Measurements from ENCODE around the gene ZNF837. TPM values are rescaled to one million over a fixed set of nuclear protein-coding genes. Genes with fewer than 3 reads are reported as not detected.

The ZNF837 gene
- total and polyA plus RNA-seq, 2 of the 4 experiments (the other 2 are of a cell fraction), result 0.54 to 1.2 TPM

DNA sequence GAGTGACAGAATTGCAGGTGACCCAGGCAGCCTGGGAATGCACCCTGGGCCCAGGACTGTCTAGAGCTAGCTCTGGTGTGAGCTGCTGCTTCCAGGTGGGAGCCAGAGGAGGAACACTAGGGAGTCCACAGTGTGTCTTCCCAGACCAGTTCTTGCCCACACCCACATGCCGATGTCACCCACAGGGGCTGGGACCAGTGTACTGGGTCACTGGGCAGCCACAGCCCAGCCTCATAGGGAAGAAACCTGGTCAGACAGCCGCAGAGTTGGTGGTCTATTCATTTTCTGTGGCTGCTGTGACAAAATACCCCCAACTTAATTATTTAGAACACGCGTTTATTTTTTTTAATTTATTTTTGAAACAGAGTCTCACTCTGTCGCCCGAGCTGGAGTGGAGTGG, 17.7 kb upstream of the ZNF837 start:
- no peak for ATAC-seq (ENCODE audit: low read depth)
- Histone ChIP-seq H3K79me1 (ENCODE audit: low read depth in 1 of 2, low read length in 2 of 2) (peaks cover 0 to 24% of the 10 kb centered on the region in 2 experiments; a peak in 2 of 4 replicates), H2AK9ac (replicated peaks; ENCODE audit: low read depth, low read length, poor library complexity) (no peak overlapping the region), H3K4me2 (ENCODE audit: low read depth, low read length) (no peak overlapping the region), H3K23ac (ENCODE audit: low read depth, low read length) (no peak overlapping the region), H2AFZ (replicated peaks; ENCODE audit: low read length, poor library complexity) (no peak overlapping the region), H3K27ac (ENCODE audit: insufficient read depth, low read length) (no peak overlapping the region), H3K9me3 (ENCODE audit: control insufficient read depth, insufficient read depth, low read length) (no peaks in the 10 kb centered on the region), H4K8ac (ENCODE audit: low read depth in 2 of 2, low read length in 2 of 2) (no peak overlapping the region), H4K5ac (ENCODE audit: low read depth, low read length) (no peak overlapping the region), H3K36me3 (ENCODE audit: control insufficient read depth, insufficient read depth, low read length) (peaks cover 17% of the 10 kb centered on the region), H4K91ac (ENCODE audit: insufficient read depth, low read depth, low read length) (no peak overlapping the region), H3K4me1 (ENCODE audit: control insufficient read depth, insufficient read depth, low read length) (peaks cover 5% of the 10 kb centered on the region), H3K4me3 (ENCODE audit: insufficient read depth, low read depth, low read length) (no peak overlapping the region), H3K9ac (ENCODE audit: low read depth, low read length) (no peak overlapping the region), H2BK20ac (ENCODE audit: low read depth, low read length) (no peak overlapping the region), H2AK5ac (ENCODE audit: low read depth, low read length) (no peak overlapping the region), H3K56ac (ENCODE audit: extremely low read depth, insufficient read depth, low read length) (no peak overlapping the region), H3K4ac (ENCODE audit: low read depth, low read length) (no peak overlapping the region), H2BK120ac (ENCODE audit: low read depth, low read length) (no peak overlapping the region), H3K14ac (replicated peaks; ENCODE audit: low read depth, low read length) (no peak overlapping the region), H4K20me1 (ENCODE audit: insufficient read depth, low read length) (peaks cover 15% of the 10 kb centered on the region), H3K27me3 (ENCODE audit: control insufficient read depth, insufficient read depth, low read length) (no peaks in the 10 kb centered on the region), H3K9me1 (ENCODE audit: insufficient read depth, low read length) (no peaks in the 10 kb centered on the region), H2BK5ac (ENCODE audit: low read depth, low read length, poor library complexity, severe bottlenecking) (no peak overlapping the region), H2BK15ac (ENCODE audit: low read depth, low read length) (no peak overlapping the region), H3K18ac (ENCODE audit: low read depth, low read length) (no peak overlapping the region)
- no TSS peak for BruUV-seq (replicated peaks)
- ChIA-PET CTCF (no interaction called here), POLR2A (ENCODE audit: unreplicated experiment) (no interaction called here)
- in situ Hi-C loops (cut with MboI; ENCODE audit: low sequenced_read_pairs), result no loop called here
- intact Hi-C loops (cut with micrococcal nuclease), result no loop called here
- TF ChIP-seq, protein P1, sequence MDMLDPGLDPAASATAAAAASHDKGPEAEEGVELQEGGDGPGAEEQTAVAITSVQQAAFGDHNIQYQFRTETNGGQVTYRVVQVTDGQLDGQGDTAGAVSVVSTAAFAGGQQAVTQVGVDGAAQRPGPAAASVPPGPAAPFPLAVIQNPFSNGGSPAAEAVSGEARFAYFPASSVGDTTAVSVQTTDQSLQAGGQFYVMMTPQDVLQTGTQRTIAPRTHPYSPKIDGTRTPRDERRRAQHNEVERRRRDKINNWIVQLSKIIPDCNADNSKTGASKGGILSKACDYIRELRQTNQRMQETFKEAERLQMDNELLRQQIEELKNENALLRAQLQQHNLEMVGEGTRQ (IDR thresholded peaks at IDR 0.05; ENCODE audit: low read depth, low read length), result no peak
- TF ChIP-seq POLR2A (IDR thresholded peaks at IDR 0.05; ENCODE audit: low read depth, low read length) (no peak), SMC3 (IDR thresholded peaks at IDR 0.05; ENCODE audit: low read depth, low read length) (no peak), MAFK (IDR thresholded peaks at IDR 0.05; ENCODE audit: low read depth, low read length) (no peak), RAD21 (IDR thresholded peaks at IDR 0.05; ENCODE audit: low read length) (no peak), MAZ (IDR thresholded peaks at IDR 0.05; ENCODE audit: borderline replicate concordance, low read depth, low read length) (no peak), BHLHE40 (IDR thresholded peaks at IDR 0.05; ENCODE audit: low read depth, low read length) (no peak), CHD1 (IDR thresholded peaks at IDR 0.05; ENCODE audit: low read depth, low read length) (no peak), ELK1 (IDR thresholded peaks at IDR 0.05; ENCODE audit: borderline replicate concordance, low read depth, low read length) (no peak), CEBPB (IDR thresholded peaks at IDR 0.05; ENCODE audit: low read depth, low read length) (no peak), FOS (IDR thresholded peaks at IDR 0.05; ENCODE audit: low read depth, low read length) (no peak), NFE2L2 (IDR thresholded peaks at IDR 0.05; ENCODE audit: low read depth, low read length) (no peak), RCOR1 (IDR thresholded peaks at IDR 0.05; ENCODE audit: insufficient replicate concordance, low read length) (no peak), RFX5 (IDR thresholded peaks at IDR 0.05; ENCODE audit: low read depth, low read length) (no peak), MXI1 (IDR thresholded peaks at IDR 0.05; ENCODE audit: borderline replicate concordance, low read depth, low read length) (no peak)
- TF ChIP-seq, protein P2, sequence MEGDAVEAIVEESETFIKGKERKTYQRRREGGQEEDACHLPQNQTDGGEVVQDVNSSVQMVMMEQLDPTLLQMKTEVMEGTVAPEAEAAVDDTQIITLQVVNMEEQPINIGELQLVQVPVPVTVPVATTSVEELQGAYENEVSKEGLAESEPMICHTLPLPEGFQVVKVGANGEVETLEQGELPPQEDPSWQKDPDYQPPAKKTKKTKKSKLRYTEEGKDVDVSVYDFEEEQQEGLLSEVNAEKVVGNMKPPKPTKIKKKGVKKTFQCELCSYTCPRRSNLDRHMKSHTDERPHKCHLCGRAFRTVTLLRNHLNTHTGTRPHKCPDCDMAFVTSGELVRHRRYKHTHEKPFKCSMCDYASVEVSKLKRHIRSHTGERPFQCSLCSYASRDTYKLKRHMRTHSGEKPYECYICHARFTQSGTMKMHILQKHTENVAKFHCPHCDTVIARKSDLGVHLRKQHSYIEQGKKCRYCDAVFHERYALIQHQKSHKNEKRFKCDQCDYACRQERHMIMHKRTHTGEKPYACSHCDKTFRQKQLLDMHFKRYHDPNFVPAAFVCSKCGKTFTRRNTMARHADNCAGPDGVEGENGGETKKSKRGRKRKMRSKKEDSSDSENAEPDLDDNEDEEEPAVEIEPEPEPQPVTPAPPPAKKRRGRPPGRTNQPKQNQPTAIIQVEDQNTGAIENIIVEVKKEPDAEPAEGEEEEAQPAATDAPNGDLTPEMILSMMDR (conservative IDR thresholded peaks at IDR 0.05; ENCODE audit: low read depth, low read length), result no peak
- WGBS, 2 experiments (ENCODE audit: extremely low coverage in 2 of 2, insufficient read length in 1 of 2), result no CpG with 5 or more reads among the region's 6 CpGs
- DNase-seq, result no peak
- dilution Hi-C loops (cut with HindIII; ENCODE audit: low sequenced_read_pairs, unreplicated experiment), result no loop called here

Measured in IMR-90 (cell line).